NCI-H187 treated with DMSO at 0.1 percent for 48 hours (cell line): Measurements from ENCODE around the gene ARPP21.
A peak's percentile ranks its signal among the peaks of the same experiment; 100 is the strongest.

ENCODE experiments used
- DNase-seq: peaks from one replicate; lab custom pipeline; 2025; lab: John Stamatoyannopoulos, UW

ARPP21 gene

GRCh38 chr3:35675621-35676020 lies 36.3 kb downstream of the ARPP21 start:
- DNase-seq = no peak

GRCh38 chr3:35677797-35678196 lies 38.5 kb downstream of the ARPP21 start:
- DNase-seq = no peak

GRCh38 chr3:35678643-35679161 lies 39.4 kb downstream of the ARPP21 start:
- DNase-seq = no peak

- no peak for DNase-seq
Observed at GRCh38 chr3:35679409-35680080, 40.2 kb downstream of the ARPP21 start.

- no peak for DNase-seq
Observed at GRCh38 chr3:35680866-35681650, 41.7 kb downstream of the ARPP21 start.

DNA sequence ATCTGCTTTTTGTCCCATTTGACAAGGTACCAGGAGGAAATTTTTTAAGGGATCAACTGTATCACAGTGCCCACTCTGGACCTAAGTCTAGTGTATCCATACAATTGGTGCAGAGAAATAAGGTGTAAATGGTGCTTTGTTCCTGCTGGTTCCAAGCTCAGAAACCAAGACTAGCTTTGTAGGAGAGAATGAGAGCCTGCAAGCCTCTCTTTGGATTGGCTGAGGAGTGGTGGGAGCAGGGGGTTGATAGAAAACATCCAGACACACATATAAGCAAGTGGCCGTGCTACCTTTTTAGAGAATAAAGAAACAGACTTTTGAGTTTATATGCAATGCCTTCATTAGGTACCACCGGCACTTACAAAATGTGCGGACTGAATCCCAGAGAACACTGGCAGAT lies 45.8 kb downstream of the ARPP21 start:
- DNase-seq = no peak

GRCh38 chr3:35688826-35689225 lies 49.5 kb downstream of the ARPP21 start:
- no peak for DNase-seq

- no peak for DNase-seq
Observed at GRCh38 chr3:35690271-35690670, 50.9 kb downstream of the ARPP21 start.

DNA sequence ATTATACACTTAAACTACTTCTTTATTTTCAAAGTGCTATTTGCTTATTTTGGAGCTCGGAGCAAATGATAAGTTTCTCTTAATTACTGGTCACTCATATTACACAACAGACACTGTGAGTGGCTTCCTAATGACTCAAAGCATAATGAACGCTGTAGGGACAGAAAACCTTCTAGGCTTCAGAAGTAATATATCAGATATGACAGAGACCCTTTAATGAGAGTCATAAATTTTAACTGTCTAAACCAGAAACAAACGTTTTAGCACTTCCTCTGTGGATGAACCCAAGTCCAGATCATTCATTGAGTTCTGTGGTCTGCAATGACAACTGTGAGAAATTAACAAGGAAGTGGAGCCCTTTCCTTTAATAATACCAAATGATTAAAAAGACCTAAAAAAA lies 66.6 kb downstream of the ARPP21 start:
- DNase-seq = no peak

- no peak for DNase-seq
Observed at GRCh38 chr3:35707904-35708303, 68.6 kb downstream of the ARPP21 start.

GRCh38 chr3:35708394-35709271 lies 69.3 kb downstream of the ARPP21 start:
- peak; percentile 76 for DNase-seq

DNA sequence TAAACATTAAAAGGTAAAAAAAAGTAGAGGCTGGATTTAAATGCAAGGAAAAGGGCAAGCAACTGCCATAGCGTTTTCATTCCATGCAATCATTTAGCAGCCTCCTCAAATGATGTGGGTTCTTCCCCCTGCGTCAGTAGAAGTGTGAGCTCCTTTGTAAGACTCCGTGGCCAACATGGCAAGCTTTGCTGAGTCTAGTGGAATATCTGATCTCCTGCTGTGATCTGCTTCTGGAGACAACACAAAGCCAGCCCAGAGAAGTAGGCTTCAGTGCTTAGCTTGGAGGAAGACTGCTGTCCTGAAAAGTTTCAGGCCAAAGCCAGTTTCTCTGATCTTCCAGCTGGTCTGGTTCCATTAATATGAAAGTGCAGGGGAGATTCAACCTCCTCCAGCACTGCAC lies 70.4 kb downstream of the ARPP21 start:
- no peak for DNase-seq

DNA sequence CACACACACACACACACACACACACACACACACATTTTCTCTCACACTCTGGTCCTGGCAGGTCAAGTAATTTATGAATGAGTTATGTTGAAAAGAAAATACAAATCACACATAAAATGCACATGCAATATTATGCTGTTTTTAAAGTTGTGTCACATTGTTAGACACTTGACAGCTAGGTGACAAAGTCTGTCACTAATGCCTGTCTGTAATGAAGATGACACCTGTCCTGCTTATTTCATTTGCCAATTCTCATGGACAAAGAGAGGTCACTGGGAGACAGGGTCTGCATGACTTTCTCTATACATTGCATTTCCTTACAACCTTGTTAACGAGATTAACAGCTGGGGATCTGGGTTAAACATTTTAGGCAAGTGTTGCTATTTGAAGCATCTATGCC lies 71.2 kb downstream of the ARPP21 start:
- DNase-seq = no peak

GRCh38 chr3:35718921-35719320 lies 79.6 kb downstream of the ARPP21 start:
- DNase-seq = no peak

- DNase-seq = no peak
Observed at GRCh38 chr3:35721628-35722027, 82.3 kb downstream of the ARPP21 start.

DNA sequence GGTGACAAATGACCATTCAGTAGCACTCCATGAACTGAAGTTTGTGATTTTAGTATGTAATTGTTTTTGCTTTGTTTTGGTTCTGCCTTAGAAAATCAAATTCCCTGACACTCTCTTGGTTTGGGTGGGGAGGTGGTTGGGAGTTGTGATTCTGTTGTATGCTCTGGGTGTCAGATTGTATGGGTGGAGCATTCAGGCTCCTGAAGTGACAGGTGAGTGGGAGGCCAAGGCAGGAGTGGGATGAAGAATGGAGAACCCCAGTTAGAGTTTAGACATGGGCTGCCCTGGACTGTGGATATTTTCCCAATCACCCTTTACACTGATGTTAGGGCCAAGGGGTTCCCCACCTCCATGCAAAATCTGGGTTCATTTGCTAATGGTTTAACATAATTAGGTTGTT lies 83.6 kb downstream of the ARPP21 start:
- DNase-seq = no peak

- no peak for DNase-seq
Observed at GRCh38 chr3:35723480-35724097, 84.3 kb downstream of the ARPP21 start.

GRCh38 chr3:35724106-35724505 lies 84.8 kb downstream of the ARPP21 start:
- no peak for DNase-seq

DNA sequence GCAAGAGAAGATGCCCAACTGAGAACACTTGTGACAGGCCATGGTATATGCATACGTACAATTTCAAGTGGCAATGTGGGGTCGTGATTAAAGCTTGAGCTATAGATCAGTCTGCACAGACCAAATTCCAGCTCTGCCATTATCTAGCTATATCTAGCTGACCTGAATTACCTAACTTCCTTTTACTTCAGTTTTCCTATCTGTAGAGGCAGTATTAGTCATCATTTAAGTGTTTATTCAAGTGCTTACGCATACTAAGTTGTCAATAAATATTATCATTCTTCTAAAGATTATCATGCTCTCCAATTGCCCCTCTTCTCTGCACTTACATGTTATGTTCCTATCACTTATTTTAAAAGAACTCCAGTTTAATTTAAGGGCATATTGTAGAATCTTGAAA lies 87.9 kb downstream of the ARPP21 start:
- DNase-seq = no peak

GRCh38 chr3:35733341-35733740 lies 94.0 kb downstream of the ARPP21 start:
- DNase-seq = no peak

GRCh38 chr3:35733864-35734263 lies 94.5 kb downstream of the ARPP21 start:
- no peak for DNase-seq

DNA sequence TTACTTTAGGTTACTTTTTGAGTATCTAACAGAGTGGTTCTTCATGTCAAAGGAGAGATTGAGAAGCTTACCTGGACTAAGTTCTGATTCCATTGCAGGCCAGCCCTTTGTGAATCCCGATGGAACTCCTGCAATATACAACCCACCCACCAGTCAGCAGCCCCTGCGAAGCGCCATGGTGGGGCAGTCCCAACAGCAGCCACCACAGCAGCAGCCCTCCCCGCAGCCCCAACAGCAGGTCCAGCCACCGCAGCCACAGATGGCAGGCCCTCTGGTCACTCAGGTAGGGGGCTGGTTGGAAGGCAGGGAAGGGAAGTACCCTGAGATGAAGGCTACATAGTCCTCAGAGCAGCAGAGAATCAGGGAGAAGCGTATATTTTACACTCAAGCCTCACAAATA lies 97.8 kb downstream of the ARPP21 start:
- DNase-seq = no peak
